SU-DHL-6 (cell line): ENCODE measurements around the gene DEAF1.

Experiments used
- H2AFZ ChIP-seq: fragments of 200-600 bp; sonication (generic); 2 replicates; pipeline ENCODE4 v1.6.1; 2014; ENCODE audit warnings: low read depth, mild to moderate bottlenecking, moderate library complexity, mixed read lengths, antibody characterized with exemption, low read length; ENCODE audit not compliant: severe bottlenecking
- H3F3A ChIP-seq: fragments of 200-600 bp; shearing (Covaris generic); 2 replicates; pipeline ENCODE4 v1.6.0; 2016; ENCODE audit warnings: antibody characterized with exemption, mild to moderate bottlenecking; ENCODE audit not compliant: insufficient read depth
- H3K27ac ChIP-seq: fragments of 200-600 bp; sonication (generic); 2 replicates; pipeline ENCODE4 v1.5.1; 2016; ENCODE audit warnings: low read depth, mild to moderate bottlenecking, low read length, moderate library complexity, mixed read lengths
- H3K27me3 ChIP-seq: fragments of 200-600 bp; sonication (generic), shearing (Covaris generic); 2 replicates; pipeline ENCODE4 v1.6.0; 2014; ENCODE audit warnings: mild to moderate bottlenecking, low read length
- H3K36me3 ChIP-seq: fragments of 200-600 bp; sonication (generic); 2 replicates; pipeline ENCODE4 v1.6.1; 2014; ENCODE audit warnings: mild to moderate bottlenecking, low read length, mixed read lengths
- H3K4me2 ChIP-seq: fragments of 300-600, 200-600 bp; shearing (Covaris generic), sonication (generic); 2 replicates; pipeline ENCODE4 v1.6.0; 2014; ENCODE audit warnings: low read length, low read depth, mild to moderate bottlenecking; ENCODE audit not compliant: poor library complexity, severe bottlenecking
- H3K4me3 ChIP-seq: fragments of 200-600 bp; sonication (generic); 2 replicates; pipeline ENCODE4 v1.5.1; 2014; ENCODE audit warnings: antibody characterized with exemption, low read length, mild to moderate bottlenecking, mixed read lengths; ENCODE audit not compliant: insufficient read depth, poor library complexity, severe bottlenecking
- H3K79me2 ChIP-seq: fragments of 200-600 bp; sonication (generic); 2 replicates; pipeline ENCODE4 v1.6.1; 2014; ENCODE audit warnings: mild to moderate bottlenecking, low read length, moderate library complexity; ENCODE audit not compliant: insufficient read depth
- H3K9ac ChIP-seq: fragments of 200-600 bp; sonication (generic); 2 replicates; pipeline ENCODE4 v1.7.0; 2014; ENCODE audit warnings: mild to moderate bottlenecking, low read length
- H3K9me2 ChIP-seq: fragments of 200-600 bp; sonication (generic); replicated peaks from 2 replicates; pipeline ENCODE4 v1.6.1; 2014; ENCODE audit warnings: low read length; ENCODE audit not compliant: insufficient read depth
- H3K9me3 ChIP-seq: fragments of 200-600 bp; sonication (generic); 2 replicates; pipeline ENCODE4 v1.6.1; 2014; ENCODE audit warnings: low read length, mixed read lengths; ENCODE audit not compliant: insufficient read depth
- H4K20me1 ChIP-seq: fragments of 200-600 bp; sonication (generic); 2 replicates; pipeline ENCODE4 v1.6.1; 2014; ENCODE audit warnings: low read depth, mild to moderate bottlenecking, antibody characterized with exemption, low read length, moderate library complexity, mixed read lengths
- CTCF ChIP-seq: fragments of 200-600 bp; sonication (generic); IDR thresholded peaks from one replicate; pipeline ENCODE4 v1.5.1; 2017; ENCODE audit warnings: antibody characterized with exemption, mild to moderate bottlenecking, low read length, moderate library complexity; ENCODE audit not compliant: insufficient read depth, poor library complexity, severe bottlenecking
- EZH2phosphoT487 ChIP-seq: fragments of 200-600 bp; sonication (generic), shearing (Covaris generic); conservative IDR thresholded peaks from 2 replicates; pipeline ENCODE4 v1.6.1; 2018; ENCODE audit warnings: mild to moderate bottlenecking, antibody characterized with exemption, low read length, moderate library complexity, mixed read lengths

DEAF1 gene

GRCh38 chr11:635945-636510 is 59.0 kb downstream of the DEAF1 start:
- Histone ChIP-seq H3K27ac (no peak overlapping the region), H2AFZ (no peak overlapping the region), H3K9me2 (no peaks in the 10 kb centered on the region), H3K9ac (no peak overlapping the region), H3K4me3 (no peak overlapping the region), H3K27me3 (no peaks in the 10 kb centered on the region), H3K36me3 (no peaks in the 10 kb centered on the region), H3K79me2 (no peaks in the 10 kb centered on the region), H4K20me1 (no peaks in the 10 kb centered on the region), H3K4me2 (no peak overlapping the region), H3K9me3 (no peaks in the 10 kb centered on the region), H3F3A (no peaks in the 10 kb centered on the region)
- TF ChIP-seq EZH2phosphoT487 (no peak), CTCF (no peak)

DNA sequence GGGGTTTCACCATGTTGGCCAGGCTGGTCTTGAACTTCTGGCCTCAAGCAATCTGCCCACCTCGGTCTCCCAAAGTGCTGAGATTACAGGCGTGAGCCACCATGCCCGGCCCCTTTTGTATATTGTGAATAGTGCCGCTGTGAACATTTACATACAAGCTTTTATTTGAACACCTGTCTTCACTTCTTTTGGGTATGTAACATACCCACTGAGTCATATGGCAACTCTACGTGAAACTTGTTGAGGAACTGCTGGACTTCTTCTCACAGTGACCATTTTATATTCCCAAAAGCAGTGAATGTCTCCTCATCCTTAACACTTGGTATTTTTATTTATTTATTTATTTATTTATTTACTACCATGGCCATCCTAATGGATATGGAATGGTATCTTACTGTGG is 64.2 kb downstream of the DEAF1 start:
- Histone ChIP-seq H3K4me2 (no peak overlapping the region), H3K9ac (no peak overlapping the region), H2AFZ (no peak overlapping the region), H3K27me3 (no peaks in the 10 kb centered on the region), H3K27ac (no peak overlapping the region), H3K79me2 (no peaks in the 10 kb centered on the region), H3F3A (0 out of 2 replicates have a peak, but pooled peaks cover 9% of the 10 kb centered on the region), H3K4me3 (no peak overlapping the region), H4K20me1 (no peaks in the 10 kb centered on the region), H3K9me2 (no peaks in the 10 kb centered on the region), H3K36me3 (no peaks in the 10 kb centered on the region), H3K9me3 (no peaks in the 10 kb centered on the region)
- TF ChIP-seq EZH2phosphoT487: no peak
- no peak for TF ChIP-seq CTCF

DNA sequence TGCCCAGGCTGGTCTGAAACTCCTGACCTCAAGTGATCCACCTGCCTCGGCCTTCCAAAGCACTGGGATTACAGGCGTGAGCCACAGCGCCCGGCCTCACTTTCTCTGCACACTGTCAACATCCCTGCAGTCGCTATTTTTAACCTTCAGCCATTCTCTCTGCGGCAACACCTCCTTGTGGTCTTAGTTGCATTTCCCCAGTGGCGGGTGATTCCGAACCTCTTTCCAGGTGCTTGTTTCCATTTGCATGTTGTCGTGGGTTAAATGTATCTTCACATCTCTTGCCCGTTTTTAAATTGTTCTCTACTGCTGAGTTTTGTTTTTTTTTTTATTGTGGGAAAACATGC is 65.8 kb downstream of the DEAF1 start:
- no peaks in the 10 kb centered on the region for H3K9me2 ChIP-seq
- no peaks in the 10 kb centered on the region for H3K9me3 ChIP-seq
- no peak overlapping the region for H3K4me3 ChIP-seq
- no peak overlapping the region for H2AFZ ChIP-seq
- 0 out of 2 replicates have a peak, but pooled peaks cover 9% of the 10 kb centered on the region for H3F3A ChIP-seq
- H3K79me2 ChIP-seq: no peaks in the 10 kb centered on the region
- H3K4me2 ChIP-seq: no peak overlapping the region
- no peaks in the 10 kb centered on the region for H4K20me1 ChIP-seq
- H3K27ac ChIP-seq: no peak overlapping the region
- no peaks in the 10 kb centered on the region for H3K27me3 ChIP-seq
- TF ChIP-seq EZH2phosphoT487: no peak
- TF ChIP-seq CTCF: no peak
- no peak overlapping the region for H3K9ac ChIP-seq
- H3K36me3 ChIP-seq: no peaks in the 10 kb centered on the region
